OCI-LY7 (cell line): ENCODE data around the gene CCL15.

Source experiments
- EZH2phosphoT487 ChIP-seq: fragments of 200-600 bp; sonication (generic); IDR thresholded peaks from 2 replicates; pipeline ENCODE4 v1.6.1; 2018; ENCODE audit warnings: low read depth, borderline replicate concordance, mild to moderate bottlenecking, mixed run types, antibody characterized with exemption, low read length, moderate library complexity, mixed read lengths
- TF ChIP-seq, protein P1 (sequence below): fragments of 200-600 bp; sonication (generic); conservative IDR thresholded peaks from 2 replicates; pipeline ENCODE4 v1.5.1; 2014; ENCODE audit warnings: mild to moderate bottlenecking, antibody characterized with exemption, low read length, moderate library complexity, mixed read lengths

DNA sequence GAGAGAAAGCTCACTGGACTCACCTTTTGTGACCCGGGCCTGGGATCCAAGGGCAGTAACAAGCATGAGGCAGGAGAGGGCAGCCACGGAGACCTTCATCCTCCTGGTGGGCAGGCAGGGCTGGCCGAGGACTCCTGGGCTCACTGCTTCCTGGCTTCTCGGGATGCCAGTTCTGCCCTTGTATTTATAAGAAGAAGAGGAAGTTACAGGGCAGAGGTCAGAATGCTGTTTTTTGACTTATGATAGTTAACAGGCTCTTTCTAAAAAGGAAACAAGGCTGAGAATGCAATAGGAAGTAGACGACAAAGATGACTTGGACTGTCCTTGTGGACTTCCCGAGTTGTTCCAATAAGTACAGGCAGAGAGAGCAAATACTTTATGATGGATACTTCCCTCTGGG, 16.4 kb upstream of the CCL15 start, which contains the start of gene CCL23:
- TF ChIP-seq, protein P1, sequence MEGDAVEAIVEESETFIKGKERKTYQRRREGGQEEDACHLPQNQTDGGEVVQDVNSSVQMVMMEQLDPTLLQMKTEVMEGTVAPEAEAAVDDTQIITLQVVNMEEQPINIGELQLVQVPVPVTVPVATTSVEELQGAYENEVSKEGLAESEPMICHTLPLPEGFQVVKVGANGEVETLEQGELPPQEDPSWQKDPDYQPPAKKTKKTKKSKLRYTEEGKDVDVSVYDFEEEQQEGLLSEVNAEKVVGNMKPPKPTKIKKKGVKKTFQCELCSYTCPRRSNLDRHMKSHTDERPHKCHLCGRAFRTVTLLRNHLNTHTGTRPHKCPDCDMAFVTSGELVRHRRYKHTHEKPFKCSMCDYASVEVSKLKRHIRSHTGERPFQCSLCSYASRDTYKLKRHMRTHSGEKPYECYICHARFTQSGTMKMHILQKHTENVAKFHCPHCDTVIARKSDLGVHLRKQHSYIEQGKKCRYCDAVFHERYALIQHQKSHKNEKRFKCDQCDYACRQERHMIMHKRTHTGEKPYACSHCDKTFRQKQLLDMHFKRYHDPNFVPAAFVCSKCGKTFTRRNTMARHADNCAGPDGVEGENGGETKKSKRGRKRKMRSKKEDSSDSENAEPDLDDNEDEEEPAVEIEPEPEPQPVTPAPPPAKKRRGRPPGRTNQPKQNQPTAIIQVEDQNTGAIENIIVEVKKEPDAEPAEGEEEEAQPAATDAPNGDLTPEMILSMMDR = no peak
- no peak for TF ChIP-seq EZH2phosphoT487
